ENCODE measurements around the gene PNPLA7. TPM values are rescaled to one million over a fixed set of nuclear protein-coding genes. Genes with fewer than 3 reads are reported as not detected.
"Not testable (repeated sequence)": the region's sequence is repeated elsewhere in the genome, so short reads cannot be mapped to it uniquely, and the experiment has no call there.

PNPLA7 gene
- total RNA-seq, 1 donor from 2014 or later: 3.9 TPM

- peaks cover 14% of the 10 kb centered on the region for H3K4me1 Mint-ChIP-seq (ENCODE audit: unreplicated experiment)
- peaks cover 5% of the 10 kb centered on the region for H3K27me3 Mint-ChIP-seq (ENCODE audit: unreplicated experiment)
- H3K9me3 Mint-ChIP-seq (ENCODE audit: unreplicated experiment): no peaks in the 10 kb centered on the region
- peaks cover 12% of the 10 kb centered on the region for H3K36me3 Mint-ChIP-seq (ENCODE audit: low read depth, unreplicated experiment)
- no peak for DNase-seq (ENCODE audit: low spot score)
- no peak overlapping the region for H3K4me3 Mint-ChIP-seq (ENCODE audit: unreplicated experiment)
- TF ChIP-seq CTCF (IDR thresholded peaks at IDR 0.05; ENCODE audit: unreplicated experiment): no peak
- no peak overlapping the region for H3K27ac Mint-ChIP-seq (ENCODE audit: unreplicated experiment)
These were observed 15.1 kb downstream of the PNPLA7 start for GRCh38 chr9:137535120-137535428.

- H3K27me3 Mint-ChIP-seq (ENCODE audit: unreplicated experiment): peaks cover 5% of the 10 kb centered on the region
- peaks cover 14% of the 10 kb centered on the region for H3K4me1 Mint-ChIP-seq (ENCODE audit: unreplicated experiment)
- peak overlapping the region; percentile 72 for H3K27ac Mint-ChIP-seq (ENCODE audit: unreplicated experiment)
- TF ChIP-seq CTCF (IDR thresholded peaks at IDR 0.05; ENCODE audit: unreplicated experiment): peak; percentile 37
- DNase-seq (ENCODE audit: low spot score): no peak
- no peak overlapping the region for H3K4me3 Mint-ChIP-seq (ENCODE audit: unreplicated experiment)
- H3K36me3 Mint-ChIP-seq (ENCODE audit: low read depth, unreplicated experiment): peaks cover 12% of the 10 kb centered on the region
- H3K9me3 Mint-ChIP-seq (ENCODE audit: unreplicated experiment): no peaks in the 10 kb centered on the region
These were observed 15.7 kb downstream of the PNPLA7 start for GRCh38 chr9:137534256-137535119.

GRCh38 chr9:137532891-137533468, 17.2 kb downstream of the PNPLA7 start:
- not testable (repeated sequence) for H3K9me3 Mint-ChIP-seq (ENCODE audit: unreplicated experiment); H3K27me3 Mint-ChIP-seq (ENCODE audit: unreplicated experiment); DNase-seq (ENCODE audit: low spot score); H3K27ac Mint-ChIP-seq (ENCODE audit: unreplicated experiment); H3K4me3 Mint-ChIP-seq (ENCODE audit: unreplicated experiment)
- Mint-ChIP-seq H3K36me3 (ENCODE audit: low read depth, unreplicated experiment) (peaks cover 12% of the 10 kb centered on the region), H3K4me1 (ENCODE audit: unreplicated experiment) (peaks cover 14% of the 10 kb centered on the region)

GRCh38 chr9:137531099-137531765, 19.0 kb downstream of the PNPLA7 start:
- no peak for TF ChIP-seq CTCF (IDR thresholded peaks at IDR 0.05; ENCODE audit: unreplicated experiment)
- H3K9me3 Mint-ChIP-seq (ENCODE audit: unreplicated experiment): no peaks in the 10 kb centered on the region
- H3K4me1 Mint-ChIP-seq (ENCODE audit: unreplicated experiment): peaks cover 8% of the 10 kb centered on the region
- no peak overlapping the region for H3K27ac Mint-ChIP-seq (ENCODE audit: unreplicated experiment)
- peaks cover 7% of the 10 kb centered on the region for H3K36me3 Mint-ChIP-seq (ENCODE audit: low read depth, unreplicated experiment)
- H3K4me3 Mint-ChIP-seq (ENCODE audit: unreplicated experiment): no peak overlapping the region
- peaks cover 4% of the 10 kb centered on the region for H3K27me3 Mint-ChIP-seq (ENCODE audit: unreplicated experiment)
- DNase-seq (ENCODE audit: low spot score): no peak

- Mint-ChIP-seq H3K4me3 (ENCODE audit: unreplicated experiment) (no peak overlapping the region), H3K27me3 (ENCODE audit: unreplicated experiment) (peaks cover 4% of the 10 kb centered on the region), H3K9me3 (ENCODE audit: unreplicated experiment) (no peaks in the 10 kb centered on the region), H3K4me1 (ENCODE audit: unreplicated experiment) (peaks cover 5% of the 10 kb centered on the region), H3K36me3 (ENCODE audit: low read depth, unreplicated experiment) (peaks cover 4% of the 10 kb centered on the region), H3K27ac (ENCODE audit: unreplicated experiment) (no peak overlapping the region)
- no peak for TF ChIP-seq CTCF (IDR thresholded peaks at IDR 0.05; ENCODE audit: unreplicated experiment)
- DNase-seq (ENCODE audit: low spot score): no peak
These were observed 19.9 kb downstream of the PNPLA7 start for GRCh38 chr9:137530331-137530730.
